ENCODE data around the gene EEFSEC. TPM values are rescaled to one million over a fixed set of nuclear protein-coding genes. Genes with fewer than 3 reads are reported as not detected.

EEFSEC gene
- total RNA-seq, 1 donor from 2014 or later: 5.7 TPM

DNA sequence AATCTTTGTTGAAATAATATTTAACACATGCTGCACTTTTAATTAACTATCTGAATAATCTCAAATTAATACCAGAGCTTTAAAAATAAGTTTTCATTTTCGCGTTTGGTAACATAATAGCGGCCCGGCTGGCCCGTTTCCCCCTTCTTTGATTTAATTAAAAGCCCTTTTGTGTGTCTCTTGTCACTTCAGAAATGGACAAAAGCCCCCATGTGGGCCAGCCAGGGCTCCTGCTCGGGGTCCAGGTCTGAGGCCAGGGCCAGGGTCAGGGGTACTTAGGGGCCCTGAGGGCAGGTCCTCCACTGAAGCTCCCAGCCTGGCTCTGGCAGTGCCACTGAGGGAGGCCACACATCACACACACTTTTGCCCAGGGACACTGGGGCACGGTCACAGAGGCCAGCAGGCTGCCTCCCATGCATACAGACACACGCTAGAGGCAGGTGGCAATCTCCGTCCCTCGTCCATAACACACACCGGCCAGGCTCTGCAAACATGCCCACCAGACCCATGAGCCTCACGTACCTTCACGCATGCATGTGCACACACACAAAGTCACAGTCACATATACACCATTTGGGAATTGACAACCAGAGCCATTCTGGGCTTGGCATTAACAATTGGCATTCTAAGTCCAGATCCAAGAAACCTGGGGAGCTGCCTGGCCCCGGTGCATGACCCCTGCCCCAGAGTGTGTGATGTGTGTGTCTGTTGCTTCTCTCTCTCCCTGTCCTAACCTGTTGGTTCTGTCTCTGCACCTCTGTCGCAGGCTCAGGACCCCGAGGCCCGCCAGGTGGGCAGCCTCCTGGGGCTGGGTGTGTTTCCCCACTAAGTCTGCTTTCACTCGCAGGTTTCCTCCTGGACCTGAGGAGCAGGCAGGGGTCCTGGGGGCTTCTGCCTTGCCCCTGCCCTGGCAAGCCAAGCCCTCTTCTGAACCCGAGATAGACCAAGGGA is 274.9 kb downstream of the EEFSEC start:
- DNase-seq: peak; percentile 7

DNA sequence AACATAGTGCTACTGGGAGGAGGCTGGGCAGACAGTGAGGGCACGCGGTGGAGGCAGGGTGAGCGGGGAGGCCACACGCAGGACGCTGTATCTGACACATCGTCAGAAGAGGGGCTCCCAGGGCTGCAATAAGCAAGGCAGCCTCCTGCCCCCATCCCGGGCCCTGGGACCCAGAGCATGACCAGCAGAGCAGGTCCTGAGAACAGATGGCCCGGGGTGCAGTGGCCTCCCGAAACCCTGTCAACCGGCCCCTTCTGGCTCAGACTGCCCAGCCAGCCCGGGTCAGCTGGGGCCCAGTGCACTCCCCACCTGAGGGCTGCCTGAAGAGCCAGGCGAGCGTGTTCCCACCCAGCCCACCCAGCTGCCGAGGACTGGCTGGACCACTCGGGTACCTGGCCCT is 276.0 kb downstream of the EEFSEC start:
- DNase-seq: no peak

GRCh38 chr3:128429751-128430150 is 276.5 kb downstream of the EEFSEC start:
- no peak for DNase-seq

GRCh38 chr3:128430301-128430700 is 277.0 kb downstream of the EEFSEC start:
- DNase-seq: no peak

GRCh38 chr3:128430731-128431130 is 277.4 kb downstream of the EEFSEC start:
- DNase-seq: no peak

GRCh38 chr3:128431803-128432300 is 278.6 kb downstream of the EEFSEC start:
- no peak for DNase-seq

- DNase-seq: no peak
These were observed 279.2 kb downstream of the EEFSEC start for GRCh38 chr3:128432301-128432970.

GRCh38 chr3:128432971-128433836 is 279.9 kb downstream of the EEFSEC start:
- DNase-seq: no peak

DNA sequence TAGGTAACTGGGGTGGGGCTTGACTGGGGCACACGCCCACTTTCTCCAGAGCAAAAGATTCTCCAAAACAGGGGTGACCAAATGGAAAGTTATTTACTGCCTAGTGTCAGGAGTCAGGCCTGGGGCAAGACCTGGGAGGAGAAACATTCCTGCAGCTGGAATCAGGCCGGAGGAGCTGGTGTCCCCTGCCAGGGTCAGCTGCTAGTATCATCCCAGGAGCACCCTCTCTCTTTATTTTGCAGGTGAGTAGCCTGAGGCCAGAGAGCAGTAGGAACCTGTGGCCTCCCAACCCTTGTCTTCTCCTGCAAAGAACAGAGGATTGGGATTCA is 280.5 kb downstream of the EEFSEC start:
- DNase-seq: no peak

DNA sequence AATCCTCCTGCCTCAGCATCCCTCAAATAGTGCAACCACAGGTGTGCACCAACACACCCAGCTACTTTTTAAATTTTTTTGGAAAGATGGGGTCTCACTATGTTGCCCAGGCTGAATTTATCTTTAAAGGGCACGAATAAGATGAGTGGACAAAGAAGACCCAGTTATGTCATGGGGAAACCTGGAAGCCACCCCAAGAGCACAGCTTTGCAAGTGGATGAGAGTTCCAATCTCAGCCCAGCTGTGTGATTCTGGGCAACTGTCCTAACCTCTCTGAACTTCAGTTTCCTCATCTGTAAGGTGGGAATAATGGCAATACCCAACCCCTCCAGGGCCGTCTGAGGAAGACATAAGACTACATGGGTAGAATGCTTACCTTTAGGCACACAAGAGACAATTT is 281.2 kb downstream of the EEFSEC start:
- no peak for DNase-seq

DNA sequence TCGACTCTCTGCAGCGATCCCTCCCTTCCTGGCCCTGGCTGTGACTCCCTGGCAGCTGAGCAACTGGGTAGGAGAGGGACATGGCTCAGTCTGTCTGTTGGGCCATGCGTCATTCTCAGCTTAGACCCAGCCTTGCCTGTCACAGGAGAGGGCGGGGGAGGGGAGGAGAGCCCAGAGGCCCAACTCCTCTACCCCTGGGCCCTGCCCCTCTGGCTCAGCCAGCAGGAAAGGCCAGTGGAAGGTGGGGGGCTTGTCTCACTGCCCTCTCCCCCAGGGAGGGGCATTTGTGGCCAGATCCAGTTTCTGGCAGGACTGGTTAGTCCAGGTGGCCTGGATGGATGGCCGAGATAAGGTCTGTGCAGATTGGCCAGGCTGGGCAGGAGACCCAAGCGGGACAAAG is 281.8 kb downstream of the EEFSEC start:
- no peak for DNase-seq

DNA sequence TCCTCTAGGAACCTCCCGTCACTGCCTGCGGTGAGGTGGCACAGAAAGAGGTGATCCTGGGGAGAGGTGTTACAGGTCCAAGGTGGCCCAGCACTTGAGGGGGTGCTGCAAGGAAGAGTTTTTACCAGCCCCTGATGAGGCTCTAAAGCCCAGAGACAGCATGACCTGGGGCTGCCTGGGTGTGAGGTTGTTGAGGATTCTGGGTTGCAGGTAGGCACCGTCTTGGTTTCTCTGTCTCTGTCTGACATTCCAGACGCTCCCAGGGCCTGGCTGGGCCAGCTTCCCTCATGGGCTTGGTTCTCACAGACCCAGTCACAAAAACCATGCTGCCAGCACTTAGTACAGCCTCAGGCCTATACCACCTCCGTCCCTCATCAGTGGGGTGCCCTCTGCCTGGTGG is 282.3 kb downstream of the EEFSEC start:
- DNase-seq: no peak

DNA sequence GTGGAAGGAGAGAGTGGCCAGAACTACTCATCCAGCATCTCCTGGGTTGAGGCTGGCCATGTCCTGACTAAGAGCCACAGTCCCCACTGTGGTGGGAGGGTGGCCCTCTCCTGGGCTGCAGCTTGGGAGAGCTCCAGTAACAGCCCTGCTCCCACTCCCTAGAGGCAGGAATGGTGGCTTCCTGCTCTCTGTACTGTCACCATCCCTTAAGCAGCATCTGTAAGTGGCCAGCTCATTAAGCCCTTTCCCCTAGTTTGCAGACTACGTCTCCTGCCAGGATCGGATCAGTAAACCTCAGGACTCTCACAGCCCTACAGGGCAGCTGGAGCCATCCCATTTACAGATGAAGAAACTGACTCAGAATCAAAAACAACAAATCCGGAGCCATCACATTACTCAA is 282.9 kb downstream of the EEFSEC start:
- DNase-seq: no peak

DNA sequence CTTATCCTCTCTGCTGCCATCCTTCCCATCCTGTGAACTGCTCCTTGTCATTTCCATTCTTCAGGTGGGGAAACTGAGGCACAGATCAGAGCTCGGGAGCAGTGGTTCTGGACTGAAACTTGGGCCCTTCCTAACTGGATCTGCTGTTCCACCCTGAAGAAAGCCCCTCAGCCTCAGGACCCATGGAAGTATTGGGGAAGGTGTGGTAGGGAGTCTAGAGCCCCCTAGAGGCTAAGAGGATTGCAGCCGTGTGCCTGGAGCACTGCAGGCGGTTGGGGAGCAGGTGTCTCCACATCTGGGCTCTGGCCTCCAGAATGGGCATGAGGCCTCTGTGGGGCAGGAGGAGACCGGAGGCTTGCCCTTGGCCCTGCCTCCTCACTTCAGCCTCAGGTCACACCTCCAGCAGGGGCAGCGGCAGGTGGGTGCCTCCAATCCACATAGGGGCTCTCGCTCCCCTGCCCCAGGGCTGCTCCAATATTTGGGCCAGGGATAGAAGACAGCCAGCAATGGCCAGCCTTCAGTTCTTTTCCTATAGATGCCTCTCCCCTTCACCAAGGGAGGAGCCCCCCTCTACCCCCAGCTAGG is 285.3 kb downstream of the EEFSEC start:
- no peak for DNase-seq

DNA sequence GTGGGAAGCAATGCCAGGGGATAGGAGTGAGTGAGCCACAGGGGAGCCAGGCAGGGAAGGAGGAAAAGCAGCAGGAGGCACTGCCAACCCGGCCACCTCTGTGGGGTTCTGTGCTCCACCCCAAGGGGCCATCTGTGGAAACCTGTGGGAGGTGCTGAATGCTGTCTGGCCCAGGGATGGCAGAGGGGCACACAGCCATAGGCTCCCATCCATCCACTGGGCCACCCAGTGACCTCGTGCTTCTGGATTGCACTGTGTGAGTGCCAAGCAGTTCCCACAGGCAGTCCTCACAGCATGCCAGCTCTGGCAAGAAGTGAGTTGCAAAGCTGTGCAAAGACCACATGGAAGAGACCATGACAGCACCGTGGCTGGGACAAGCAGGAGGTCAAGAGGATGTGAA is 285.9 kb downstream of the EEFSEC start:
- no peak for DNase-seq

GRCh38 chr3:128442070-128442469 is 288.8 kb downstream of the EEFSEC start:
- no peak for DNase-seq

DNA sequence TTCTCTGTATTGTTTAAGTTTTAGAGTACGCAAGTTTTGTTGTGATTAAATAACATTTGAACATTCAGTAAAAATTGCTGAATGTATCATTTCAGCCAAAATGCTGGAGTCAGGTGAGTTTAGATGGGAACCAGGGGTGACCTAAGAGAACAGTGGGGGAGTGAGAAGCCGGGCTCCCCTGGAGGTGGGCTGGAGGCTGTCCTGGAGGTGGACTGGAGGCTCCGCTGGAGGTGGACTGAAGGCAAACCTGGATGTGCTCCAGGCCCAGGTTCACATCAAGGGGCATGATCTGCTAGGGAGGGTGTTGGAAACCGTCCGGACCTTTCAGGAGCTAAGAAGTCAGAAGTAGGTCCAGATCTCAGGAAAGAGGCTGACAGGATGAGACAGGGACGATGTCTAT is 289.7 kb downstream of the EEFSEC start:
- no peak for DNase-seq

GRCh38 chr3:128443771-128444170 is 290.5 kb downstream of the EEFSEC start:
- no peak for DNase-seq

DNA sequence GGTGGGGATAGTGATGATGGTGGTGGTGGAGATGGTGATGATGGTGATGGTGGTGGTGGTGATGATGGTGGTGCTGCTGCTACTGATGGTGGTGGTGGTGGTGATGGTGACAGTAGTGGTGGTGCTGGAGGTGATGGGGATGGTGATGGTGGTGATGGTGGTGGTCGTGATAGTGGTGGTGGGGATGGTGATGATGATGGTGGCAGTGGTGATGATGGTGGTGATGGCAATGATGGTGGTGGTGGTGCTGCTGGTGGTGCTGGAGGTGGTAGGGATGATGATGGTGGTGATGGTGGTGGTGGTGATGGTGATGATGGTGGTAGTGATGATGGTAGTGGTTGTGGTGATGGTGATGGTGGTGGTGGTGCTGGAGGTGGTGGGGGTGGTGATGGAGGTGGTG is 292.1 kb downstream of the EEFSEC start:
- no peak for DNase-seq

- no peak for DNase-seq
These were observed 293.5 kb downstream of the EEFSEC start for GRCh38 chr3:128446821-128447220.

DNA sequence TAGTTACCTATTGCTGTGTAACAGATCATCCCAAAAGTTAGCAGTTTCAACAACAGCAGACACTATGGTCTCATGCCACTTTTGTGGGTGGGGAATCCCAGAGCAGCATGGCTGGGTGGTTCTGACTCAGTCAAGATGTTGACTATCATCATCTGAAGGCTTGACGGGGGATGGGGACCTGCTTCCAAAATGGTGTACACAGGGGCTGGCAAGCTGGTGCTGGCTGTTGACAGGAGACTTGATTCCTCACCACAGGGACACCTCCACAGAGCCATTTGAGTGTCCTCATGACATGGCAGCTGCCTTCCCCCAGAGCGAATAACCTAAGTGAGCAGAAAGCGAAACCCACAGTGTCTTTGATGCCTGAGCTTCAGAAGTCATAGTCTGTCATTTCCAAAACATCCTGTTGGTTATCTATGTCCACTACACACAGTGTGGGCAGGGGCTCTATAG is 294.3 kb downstream of the EEFSEC start:
- no peak for DNase-seq

DNA sequence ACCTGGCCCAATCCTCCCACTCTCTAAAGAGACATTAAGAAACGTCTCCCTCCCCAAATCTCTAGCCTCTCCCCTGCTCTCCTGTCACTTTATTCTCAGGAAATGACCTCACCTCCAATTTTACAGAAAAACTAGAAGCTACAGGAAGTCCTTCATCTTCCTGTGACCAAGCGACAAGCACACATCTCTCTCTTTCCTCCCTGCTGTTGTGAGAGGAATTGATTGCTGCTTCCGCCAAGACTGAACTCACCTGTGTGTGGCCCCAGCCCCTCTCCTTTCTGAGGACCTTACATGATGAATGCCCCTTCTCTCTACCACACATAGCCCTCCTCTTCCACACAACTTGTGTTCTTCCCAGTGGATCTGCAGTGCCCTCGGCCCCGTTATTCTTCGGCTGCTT is 295.2 kb downstream of the EEFSEC start:
- no peak for DNase-seq

Measured in skin of body (tissue), 2 donors.